NCI-H446 (cell line): ENCODE results near the gene IMPDH1.

ENCODE experiments used
- DNase-seq, 2 experiments: peaks; one replicate each; lab custom pipeline; 2025; lab: John Stamatoyannopoulos, UW

The IMPDH1 gene

DNA sequence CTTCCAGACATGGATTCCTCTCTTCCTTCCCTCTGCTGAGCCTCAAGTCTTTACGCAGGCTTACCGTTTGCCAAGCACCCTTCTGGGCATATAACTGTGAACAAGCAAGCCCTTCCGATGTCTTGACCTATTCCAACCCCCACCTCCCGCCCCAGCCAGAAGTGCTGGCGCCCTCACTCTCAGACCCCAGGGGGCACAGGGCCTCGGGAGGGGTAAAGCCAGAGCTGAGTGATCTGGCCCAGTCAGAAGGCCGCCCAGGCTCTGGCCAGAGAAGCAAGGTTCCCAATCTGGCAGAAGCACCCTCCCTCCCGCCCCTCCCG lies 49.5 kb downstream of the IMPDH1 start:
- DNase-seq = no peak

GRCh38 chr7:128359939-128360338 lies 49.8 kb downstream of the IMPDH1 start:
- no peak for DNase-seq

DNA sequence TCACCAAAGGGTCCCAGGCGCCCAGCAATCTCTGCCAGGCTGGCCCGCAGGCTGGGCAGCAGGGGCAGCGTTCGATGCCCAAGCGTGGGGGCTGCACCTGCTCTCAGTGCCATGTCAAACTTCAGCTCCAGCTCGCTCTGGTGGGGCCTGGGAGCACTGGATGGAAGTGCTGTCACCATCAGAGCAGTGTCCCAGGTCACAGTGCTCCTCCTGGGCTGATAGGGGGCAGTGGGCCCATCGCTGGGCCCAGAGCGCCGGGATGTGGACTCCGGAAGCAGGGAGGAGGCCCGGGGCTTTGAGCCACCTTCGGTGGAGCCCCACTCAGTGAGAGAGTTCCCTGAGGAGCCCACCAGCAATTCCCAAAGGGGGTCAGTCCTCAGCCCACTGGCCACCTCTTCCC lies 50.4 kb downstream of the IMPDH1 start:
- DNase-seq = no peak

DNA sequence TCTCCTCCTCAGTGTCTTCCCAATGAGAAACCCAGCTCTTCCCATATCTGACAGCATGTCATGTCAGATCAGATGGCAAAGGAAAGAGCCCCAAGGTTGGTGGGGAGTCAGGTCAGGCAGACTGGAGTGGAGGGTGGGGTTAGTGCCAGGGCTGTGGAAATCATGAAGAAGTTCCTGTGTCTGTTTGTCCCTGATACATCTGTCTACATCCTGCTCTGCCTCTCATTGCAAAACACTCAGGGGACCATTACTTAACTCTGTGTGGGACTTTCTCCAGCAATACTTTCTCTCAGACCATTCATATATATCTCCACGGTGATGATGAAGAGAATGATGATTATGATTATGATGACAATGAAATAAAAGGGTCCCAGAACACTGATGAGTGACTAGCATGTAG lies 51.5 kb downstream of the IMPDH1 start:
- DNase-seq = no peak

DNA sequence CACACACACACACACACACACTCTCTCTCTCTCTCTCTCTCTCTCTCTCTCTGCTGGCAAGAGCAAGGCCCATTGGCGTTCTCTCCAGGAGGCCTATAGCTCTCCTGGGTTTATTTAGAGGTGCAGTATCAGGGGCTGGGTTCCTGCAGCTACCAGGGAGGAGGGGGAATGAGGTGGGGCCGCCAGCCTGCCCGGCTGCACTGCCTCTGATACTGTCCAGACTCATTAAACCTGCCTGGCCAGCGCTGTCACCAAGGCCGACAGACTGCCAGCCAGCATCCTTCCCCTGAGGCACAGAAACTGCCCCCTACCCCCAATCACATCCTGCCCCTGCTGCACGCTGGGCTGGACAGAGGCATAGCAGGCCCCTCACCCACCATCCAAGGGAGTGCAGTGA lies 52.6 kb downstream of the IMPDH1 start:
- no peak for DNase-seq

DNA sequence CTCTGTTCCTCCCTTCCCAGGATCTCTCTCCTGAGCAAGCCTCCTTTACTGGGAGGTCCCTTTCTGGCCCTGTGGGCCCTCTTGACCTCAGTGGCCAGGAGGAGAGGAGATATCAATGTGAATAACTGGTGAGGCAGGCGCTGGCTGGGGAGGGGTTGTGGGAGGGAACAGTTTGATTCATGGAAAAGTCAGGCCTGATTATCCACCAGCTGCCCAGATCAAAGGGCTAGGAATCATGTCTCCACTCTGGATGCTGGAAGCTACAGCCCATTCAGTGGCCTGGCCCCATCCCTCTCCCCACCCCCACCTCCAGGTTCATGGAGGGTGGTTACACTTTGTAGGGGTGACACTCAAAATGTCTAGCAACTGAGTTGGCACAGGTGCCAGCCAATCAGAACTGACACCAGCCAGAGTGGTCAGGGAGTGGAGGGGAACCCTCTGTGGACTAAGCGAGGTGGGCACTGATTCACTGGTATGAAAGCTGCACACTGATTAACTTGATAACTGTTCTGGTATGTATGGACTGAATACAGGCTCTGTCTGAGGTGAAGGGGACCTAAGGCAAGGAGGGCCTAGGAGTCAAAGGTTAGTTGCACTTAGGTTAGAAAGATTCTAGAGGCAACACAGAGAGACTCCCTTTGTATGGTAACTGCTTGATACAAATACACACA lies 53.1 kb downstream of the IMPDH1 start:
- DNase-seq = no peak

DNA sequence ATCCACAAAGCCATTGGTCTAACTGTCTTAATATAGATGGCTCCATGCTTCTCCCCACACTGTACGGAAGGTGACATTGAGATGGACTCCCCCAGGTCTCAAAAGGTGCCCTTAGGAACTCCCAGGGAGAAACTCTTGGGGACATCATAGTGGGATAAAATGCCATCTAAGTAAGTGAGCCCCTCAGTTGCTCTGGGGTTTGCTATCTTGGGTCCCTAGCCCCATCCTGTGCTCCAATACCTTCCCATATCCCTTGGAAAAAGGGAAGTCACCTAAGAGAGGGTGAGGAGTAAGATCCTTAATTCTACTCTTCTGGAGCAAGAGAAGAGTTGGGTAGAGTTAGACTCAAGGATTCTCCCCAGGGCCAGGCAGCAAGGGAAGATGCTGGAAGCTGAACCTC lies 56.2 kb downstream of the IMPDH1 start:
- no peak for DNase-seq

DNA sequence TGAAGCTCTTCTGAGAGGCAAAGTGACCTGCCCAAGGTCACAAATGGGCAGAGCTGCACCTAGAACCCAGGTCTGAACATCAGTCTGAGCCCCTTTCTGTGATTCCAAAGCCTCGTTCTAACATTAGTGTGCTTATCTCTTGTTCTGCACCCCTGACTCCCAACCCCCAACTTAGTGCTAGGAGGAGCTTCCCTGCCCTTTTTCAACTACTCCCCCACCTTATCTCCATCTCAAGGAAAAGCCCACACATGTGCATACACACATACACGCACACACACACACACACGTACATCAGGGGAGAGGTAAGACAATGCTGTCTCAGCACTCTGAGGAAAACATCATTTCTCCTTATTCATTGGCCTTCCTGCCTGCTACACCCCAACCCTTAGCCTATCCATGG lies 56.6 kb downstream of the IMPDH1 start:
- no peak for DNase-seq

DNA sequence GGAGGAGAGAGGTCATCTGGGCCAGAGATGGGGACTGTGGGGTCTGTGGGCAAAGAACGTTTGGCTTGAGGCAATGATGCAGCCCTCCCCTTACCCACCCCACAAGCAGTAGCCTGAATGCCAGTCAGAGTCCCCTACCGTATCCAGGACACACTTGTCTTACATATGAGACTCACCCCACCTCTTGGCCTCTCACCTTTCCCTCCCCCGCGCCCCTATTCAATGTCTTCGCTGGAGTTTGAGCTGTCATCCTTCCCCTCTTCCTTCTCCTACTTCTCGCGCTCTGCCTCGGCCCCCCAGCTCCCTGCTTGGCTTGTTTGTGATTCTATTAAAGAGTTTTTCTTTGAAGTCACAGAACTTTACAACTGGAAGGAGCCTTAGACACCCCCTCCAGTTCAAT lies 57.1 kb downstream of the IMPDH1 start:
- no peak for DNase-seq

DNA sequence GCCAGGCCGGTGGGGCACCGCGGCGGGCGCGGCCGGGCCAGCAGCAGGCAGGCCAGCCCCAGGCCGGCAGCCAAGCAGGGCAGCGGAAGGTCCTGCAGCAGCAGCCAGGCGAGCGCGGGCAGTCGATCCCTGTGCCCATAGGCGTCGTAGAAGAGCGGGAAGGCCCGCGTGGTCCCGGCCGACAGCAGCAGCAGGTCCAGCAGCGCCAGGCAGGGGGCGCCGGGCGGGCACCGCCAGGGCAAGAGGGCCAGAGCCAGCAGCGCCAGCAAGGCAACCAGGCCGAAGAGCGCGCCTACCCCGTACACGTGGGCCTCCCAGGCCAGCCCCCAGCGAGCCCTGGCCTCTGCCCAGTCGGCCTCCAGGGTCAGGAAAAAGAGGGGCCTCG lies 57.6 kb downstream of the IMPDH1 start:
- DNase-seq = no peak

DNA sequence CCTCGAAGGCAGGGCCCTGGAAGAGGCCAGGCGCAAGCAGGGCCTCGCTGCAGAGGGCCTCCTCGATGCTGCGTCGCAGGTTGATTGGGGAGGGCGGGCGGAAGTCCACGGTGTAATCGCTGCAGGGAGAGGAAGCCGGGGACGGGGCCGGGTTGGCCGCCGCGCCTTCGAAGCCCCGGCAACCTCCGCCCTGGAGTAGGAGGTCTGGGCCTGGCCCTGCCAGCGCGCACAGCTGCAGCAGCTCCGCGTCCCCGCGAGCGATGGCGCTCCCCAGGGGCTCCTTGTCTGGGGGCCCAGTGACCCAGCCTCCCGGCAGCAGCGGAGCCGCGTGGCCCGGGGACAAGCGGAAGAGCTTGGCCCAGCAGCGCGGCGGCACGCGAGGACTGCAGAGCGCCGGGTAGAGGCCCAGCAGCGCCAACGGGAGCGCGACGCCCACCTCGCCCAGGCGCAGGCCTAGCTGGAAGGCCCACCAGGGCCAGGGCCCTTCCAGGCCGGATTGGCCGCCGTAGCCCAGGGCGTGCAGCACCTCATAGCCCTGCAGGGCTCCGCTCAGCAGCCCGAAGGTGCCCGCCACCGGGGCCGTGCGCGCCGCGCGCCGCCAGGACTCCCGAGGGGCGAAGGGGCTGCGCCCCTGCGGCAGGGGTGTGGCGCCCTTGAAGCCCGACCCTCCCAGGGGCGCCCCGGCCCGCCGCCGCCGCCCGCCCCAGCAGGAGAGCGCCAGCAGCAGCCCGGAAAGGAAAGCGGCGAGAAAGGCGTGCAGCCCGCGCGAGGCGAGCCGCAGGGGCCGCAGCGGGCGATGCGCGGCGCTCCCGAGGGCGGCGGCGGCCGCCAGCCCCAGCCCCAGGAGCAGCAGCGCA lies 58.3 kb downstream of the IMPDH1 start:
- DNase-seq = no peak

- no peak for DNase-seq
Measured at GRCh38 chr7:128350708-128351295, 59.0 kb downstream of the IMPDH1 start.

DNA sequence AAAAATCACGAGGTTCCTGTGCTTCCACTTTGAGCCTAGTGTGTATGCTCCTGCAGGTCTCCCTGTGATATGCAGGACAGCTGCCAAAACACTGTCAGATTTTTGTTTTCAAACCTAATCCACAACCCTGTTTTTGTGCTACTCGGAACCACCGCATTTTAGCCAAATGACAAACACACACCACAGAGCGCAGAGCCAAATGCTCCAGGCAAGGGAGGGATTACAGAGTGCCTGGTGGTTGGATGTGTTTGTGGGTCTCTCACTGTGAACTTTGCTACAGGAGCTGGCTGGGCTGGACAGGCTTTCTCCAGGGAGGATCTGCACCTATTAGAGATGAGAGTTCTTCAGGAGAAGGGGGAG lies 60.3 kb downstream of the IMPDH1 start:
- DNase-seq = no peak

- peak; percentile 2 to 62 for DNase-seq
Measured at GRCh38 chr7:128347647-128348097, 62.1 kb downstream of the IMPDH1 start.

- DNase-seq = no peak
Measured at GRCh38 chr7:128344431-128344774, 65.4 kb downstream of the IMPDH1 start.

GRCh38 chr7:128343554-128344430 lies 66.0 kb downstream of the IMPDH1 start, which contains the start of gene RBM28:
TSS of gene RBM28 (minus strand) at chr7:128343908. CDS start at chr7:128343793, 115 bp downstream.
- peak; percentile 79 to 91 for DNase-seq
